GM21447 (cell line): Measurements from ENCODE around the gene SPG7.
A peak's percentile ranks its signal among the peaks of the same experiment; 100 is the strongest.

Source experiments
- ATAC-seq: cut with Tn5 transposase; IDR thresholded peaks from one replicate; pipeline ENCODE4 v1.9.1; 2021; ENCODE audit not compliant: unreplicated experiment

The SPG7 gene

DNA sequence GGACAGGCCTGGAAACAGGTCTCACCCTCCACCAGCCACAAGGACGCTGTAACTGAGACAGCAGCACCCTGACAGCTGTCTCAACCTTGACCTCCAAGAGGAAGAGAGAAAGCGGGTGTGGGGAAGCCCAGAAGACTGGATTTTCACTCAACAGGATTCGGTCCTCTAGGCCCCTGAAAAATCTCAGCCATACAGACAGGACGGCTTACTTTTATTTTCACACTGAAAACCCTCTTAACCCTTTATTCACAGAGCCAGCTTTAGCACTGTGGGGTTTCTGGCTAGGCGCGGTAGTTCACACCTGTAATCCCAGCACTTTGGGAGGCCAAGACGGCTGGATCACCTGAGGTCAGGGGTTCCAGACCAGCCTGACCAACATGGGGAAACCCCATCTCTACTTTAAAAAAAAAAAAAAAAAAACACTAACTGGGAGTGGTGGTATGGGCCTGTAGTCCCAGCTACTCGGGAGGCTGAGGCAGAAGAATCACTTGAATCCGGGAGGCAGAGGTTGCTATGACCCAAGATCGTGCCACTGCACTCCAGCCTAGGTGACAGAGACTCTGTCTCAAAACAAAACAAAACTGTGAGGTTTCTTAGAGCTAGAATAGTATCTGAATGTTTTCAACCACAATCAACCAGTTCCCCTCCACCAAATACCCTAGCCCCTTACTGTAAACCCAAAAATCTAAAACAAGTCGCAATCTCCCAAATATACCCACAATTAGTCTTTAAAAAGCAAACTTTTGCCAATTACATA, 23.1 kb upstream of the SPG7 start:
- ATAC-seq = no peak

DNA sequence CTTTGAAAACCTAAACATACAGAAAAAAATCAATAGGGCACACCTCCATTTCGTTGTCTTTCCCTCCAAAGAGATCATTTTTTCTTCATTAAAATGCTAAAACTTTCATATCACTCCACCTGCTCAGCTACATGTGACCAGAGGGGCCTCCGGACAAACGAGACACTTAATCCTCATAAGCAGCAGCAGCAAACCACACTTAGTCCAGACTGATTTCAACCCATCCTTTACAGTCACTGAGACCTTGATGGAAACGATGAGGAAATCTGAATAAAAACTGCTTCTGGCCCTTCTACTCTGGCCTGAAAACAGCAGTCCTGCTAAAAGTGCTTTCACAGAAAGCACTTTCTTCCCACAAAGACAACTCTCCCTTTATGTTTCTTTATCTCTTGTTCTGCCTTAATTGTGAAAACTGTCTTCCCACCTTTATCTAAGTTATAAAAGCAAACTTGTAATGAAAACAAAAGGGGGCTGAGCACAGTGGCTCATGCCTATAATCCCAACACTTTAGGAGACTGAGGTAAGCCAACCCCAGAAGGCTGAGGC, 22.4 kb upstream of the SPG7 start:
- ATAC-seq = no peak

DNA sequence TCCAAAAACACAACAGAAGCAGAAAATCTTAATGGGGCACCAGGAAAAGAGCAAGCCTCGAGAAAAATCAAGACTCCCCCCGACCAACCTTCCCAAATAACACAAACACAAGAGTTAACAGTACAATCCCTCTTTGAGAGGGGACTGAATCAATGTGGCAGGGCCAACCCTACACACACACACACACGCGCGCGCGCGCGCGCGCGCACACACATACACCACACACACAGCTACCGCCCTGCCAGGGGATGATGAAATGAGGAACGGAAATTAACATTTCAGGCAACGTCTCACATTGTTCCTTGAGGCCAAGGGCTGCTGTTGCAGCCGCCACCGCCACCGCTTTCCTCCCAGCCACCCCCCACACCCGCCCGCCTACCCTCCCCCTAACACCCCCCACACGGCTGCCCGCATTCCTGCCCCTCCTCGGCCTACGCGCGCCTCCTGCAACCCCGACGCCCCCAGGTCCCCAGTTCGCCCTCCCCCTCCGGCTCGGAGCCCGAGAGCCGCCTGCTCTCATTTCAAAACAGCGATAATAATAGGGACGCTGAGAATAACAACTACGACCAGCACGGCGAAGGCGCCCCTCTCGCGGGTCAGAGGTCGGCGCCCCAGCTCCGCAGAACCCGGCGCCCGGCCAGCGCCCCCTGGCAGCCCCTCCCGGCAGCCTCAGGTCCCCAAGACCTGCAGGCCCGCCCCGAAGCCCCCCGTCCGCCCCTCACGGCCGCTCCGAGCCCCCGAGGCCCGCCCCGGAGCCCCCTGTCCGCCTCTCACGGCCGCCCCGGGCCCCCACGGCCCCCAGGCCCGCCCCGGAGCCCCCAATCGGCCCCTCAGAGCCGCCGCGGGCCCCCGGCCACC, 18.9 kb upstream of the SPG7 start:
- ATAC-seq = peak; percentile 21

DNA sequence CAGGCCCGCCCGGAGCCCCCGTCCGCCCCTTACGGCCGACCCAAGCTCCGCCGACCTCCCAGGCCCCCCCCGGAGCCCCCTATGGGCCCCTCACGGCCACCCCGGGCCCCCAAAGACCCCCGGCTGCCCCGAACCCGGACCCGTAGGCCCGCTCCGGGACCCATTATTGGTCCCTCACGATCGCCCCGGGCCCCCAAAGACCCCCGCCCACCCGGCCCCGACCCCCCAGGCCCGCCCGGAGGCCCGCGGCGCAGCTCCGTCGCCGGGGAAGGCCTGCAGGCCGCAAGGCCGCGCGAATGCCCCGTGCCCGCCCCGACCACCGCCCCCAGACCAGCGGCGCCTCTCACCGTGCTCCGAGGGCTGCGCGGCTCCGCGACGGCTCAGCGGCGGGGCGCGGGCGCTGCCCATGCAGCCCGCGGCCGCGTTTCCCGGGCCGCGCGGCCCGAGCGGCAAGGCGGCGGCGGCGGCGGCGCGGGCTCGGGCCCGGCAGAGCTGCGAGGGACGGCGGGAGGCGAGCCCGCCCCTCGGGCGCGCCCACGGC, 18.2 kb upstream of the SPG7 start:
- ATAC-seq = no peak

DNA sequence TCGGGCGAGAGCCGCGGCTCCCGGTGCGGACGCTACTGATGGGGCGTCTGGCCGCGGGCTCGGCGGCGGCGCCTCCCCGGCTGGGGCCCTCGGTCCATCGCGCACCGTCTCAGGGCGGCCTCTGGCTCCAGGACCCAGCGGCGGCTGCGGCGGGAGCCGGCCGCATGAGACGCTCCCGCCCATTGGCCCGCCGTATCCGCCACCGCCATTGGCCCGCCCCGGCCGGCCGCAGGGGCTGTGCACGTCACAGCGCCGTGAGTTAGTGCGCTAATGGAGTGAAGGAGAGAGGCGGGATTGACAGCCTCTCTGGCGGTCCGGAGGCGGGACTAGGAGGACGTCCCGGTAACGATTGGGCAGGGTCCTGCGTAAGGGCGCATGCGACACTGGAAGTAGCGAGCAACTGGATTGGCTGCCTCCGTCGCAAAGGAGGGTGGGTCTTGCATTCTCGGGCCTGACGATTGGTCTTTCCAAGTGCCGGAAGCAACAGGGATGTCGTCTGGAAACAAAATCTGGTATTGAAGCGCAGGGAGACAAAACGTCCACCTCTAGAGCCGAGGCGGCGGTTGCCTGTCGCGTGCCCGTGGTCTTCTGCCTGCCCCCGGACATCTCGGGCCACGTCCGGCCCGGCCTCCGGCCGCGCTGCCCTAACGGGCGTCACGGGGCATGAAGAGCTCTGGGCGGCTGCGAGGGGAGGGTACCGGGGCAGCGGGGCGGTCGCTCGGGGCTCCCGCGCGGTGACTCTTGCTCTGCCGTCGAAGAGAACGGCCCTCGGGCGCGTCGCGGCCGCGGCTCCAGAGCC, 17.6 kb upstream of the SPG7 start, which contains the start of gene ANKRD11:
TSS of gene ANKRD11 (minus strand) at position 123 of the 799 bp plus-strand sequence. CDS start 173,542 bp downstream, outside the sequence.
- peak; percentile 73 for ATAC-seq

DNA sequence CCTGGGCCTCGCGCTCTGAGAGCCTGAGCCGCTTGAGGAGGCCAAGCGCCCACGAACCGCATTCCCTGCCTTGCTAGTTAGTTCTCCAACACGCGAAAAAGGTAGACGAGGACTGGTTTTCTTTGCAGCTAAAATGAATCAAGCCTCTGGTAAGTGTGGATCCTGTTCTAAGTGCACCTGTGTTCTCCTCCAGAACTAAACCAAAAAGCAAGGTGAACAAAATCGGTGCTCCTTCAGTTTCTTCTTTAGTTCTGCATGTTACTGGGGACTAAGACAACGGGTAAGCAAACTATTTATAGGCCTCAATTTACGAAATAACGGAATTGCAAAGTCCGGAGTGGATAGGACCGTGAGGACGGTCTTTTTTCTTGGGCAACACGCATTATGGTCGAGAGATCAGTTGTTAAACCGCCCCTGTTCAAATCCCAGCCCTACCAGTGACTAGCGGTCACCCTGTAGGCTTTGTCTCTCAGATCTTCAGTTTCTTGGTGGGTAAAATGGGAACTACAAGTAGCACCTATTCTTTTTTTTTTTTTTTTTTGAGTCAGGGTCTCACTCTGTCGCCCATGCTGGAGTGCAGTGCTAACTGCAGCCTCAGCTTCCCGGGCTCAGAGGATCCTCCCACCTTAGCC, 16.8 kb upstream of the SPG7 start:
- ATAC-seq = no peak

DNA sequence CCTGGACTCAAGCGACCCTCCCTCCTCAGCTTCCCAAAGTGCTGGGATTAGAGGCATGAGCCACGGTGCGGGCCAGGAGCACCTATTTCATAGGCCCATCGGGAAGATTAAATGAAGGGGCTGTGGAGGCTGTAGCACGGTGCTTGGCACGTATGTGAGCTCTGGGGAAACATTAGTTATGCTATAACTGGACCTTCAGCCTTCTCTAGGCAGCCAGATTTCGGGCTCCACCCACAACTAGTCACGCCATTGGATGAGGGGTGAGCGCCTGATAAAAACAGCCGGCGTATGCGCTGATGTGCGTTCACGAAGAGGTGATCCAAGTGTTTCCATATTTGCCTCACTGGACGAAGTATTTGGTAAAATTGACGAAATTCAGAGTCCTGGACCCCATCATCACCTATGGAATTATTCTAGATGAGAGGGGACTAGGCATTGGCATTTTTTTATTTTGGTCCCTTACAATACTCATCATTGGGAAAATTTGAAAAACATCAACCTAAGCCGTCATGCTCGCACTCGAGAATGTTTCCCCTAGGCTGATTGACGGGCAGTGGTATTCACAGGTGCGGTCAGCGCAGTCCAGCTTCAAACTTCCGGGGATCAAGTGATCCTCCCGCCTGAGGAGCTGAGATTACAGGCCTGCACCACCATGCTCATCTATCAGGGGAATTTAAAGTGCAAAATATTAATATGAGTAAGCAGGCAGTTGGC, 16.1 kb upstream of the SPG7 start:
- ATAC-seq = no peak

DNA sequence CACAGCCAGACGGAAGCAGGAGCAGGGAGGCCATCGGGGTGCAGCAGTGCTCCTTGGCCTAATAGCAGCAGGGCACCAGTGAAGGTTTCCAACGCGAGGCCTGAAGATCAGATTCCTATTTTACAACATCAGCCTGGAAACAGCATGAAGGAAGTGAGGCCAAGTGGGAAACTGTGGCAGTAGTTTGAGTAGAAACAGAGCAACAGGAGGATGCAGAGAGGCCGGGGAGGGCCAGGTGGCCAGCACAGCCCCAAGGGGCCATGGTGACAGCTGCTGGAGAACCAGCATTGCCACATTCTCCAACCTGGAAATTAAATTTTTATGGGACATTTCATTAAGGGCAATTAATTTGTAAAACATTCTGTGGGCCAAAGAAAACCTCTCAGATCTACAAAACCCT, 14.4 kb upstream of the SPG7 start:
- no peak for ATAC-seq

DNA sequence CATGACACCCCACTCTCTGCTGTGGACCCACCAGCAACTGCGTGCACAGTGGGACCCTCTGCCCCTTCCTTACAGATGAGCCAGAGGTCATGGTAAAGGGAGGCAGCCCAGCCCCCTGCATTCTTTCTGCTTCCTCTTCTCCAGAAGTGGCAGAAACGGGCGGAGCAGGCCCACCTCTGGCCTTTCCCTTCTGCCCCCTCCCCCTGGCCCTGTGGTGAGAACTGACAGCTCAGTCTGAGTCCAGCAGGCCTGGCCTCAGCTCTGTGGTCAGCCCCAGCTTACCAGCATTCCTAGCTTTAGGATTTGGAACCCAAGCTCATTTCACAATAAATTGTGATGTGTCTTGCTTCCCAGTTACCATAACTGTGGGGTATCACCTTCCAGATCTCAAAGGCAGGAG, 13.1 kb upstream of the SPG7 start:
- ATAC-seq = no peak

DNA sequence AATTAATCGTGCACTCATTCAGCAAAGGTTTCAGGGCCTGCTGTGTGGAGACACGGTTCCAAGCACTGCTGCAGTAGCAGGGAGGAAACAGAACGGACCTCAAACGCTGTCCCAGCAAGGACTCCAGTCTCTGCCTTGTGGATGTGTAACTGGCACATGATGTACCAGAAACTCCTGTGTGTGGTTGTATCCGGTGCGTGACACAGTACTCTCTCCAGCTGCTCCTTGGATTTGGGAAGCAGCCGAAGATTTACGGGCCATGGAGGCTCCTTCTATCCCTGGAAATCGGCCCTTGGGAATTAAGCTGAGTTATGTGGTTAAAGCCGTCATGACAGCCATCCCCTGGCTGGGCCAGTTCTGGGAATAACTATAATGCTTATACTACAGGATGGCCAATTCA, 9.4 kb upstream of the SPG7 start:
- ATAC-seq = no peak

DNA sequence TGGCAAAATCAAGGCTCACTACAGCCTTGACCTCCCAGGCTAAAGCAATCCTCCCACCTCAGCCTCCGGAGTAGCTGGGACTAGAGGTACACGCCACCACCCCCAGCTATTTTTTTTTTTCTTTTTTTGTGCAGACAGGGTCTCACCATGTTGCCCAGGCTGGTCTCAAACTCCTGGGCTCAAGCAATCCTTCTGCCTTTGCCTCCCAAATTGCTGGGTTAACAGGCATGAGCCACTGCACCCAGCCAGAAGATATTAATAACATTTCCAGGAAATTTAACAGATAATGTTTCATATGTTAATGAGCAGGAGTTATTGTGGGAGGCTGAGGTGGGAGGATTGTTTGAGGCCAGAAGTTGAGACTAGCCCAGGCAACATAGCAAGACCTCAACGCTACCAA, 8.4 kb upstream of the SPG7 start:
- ATAC-seq = no peak

DNA sequence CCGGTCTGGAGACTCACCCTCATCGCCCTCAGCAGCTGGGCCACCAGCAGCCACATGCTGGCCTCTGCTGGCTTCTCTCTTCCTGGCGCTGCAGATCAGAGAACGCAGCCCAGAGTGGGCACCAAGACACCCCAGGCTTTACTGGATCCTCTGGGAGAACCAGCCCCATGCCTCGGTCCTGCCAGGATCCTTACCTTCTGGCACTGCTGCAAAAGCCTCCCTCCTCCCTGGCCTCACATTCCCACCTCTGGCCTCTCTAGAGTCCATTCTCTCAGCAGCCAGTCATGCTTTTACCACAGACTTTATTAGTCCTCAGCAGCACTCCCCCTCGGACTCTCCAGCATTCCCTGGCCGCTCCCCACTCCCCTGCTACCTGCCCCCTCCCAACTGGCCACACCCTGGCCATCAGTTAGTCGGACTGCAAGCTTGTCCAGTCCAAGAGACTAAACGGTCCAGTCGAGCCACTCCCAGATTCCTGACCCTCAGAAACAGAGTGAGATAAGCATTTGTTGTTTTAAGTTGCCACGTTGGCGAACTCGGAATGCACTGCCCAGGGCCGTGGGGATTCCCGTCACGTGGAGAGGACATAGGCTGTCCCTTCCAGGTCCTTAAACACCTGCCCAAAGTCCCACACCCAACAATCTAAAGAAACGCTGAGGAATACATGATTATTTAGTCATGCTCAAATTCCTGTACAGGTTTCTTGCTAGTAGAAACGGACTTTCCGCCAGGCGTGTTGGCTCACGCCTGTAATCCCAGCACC, 5.9 kb upstream of the SPG7 start:
- no peak for ATAC-seq

DNA sequence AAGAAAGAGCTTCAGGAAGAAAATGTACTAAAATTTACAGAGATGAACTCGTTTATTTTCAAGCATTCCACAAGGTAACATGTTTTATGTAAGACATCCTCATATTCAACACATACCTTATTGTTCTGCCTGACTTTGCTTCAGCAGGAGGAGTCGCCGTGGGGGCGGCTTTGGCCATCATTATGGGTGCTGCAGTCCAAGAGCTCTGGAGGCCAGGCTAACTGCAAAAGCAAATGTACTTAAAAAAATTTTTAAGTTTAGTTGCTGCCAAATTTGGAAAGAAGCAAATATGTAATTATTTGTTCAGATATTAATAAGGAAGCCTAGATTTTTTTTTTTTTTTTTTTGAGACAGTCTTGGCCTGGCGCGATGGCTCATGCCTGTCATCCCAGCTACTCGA, 4.1 kb upstream of the SPG7 start:
- no peak for ATAC-seq

DNA sequence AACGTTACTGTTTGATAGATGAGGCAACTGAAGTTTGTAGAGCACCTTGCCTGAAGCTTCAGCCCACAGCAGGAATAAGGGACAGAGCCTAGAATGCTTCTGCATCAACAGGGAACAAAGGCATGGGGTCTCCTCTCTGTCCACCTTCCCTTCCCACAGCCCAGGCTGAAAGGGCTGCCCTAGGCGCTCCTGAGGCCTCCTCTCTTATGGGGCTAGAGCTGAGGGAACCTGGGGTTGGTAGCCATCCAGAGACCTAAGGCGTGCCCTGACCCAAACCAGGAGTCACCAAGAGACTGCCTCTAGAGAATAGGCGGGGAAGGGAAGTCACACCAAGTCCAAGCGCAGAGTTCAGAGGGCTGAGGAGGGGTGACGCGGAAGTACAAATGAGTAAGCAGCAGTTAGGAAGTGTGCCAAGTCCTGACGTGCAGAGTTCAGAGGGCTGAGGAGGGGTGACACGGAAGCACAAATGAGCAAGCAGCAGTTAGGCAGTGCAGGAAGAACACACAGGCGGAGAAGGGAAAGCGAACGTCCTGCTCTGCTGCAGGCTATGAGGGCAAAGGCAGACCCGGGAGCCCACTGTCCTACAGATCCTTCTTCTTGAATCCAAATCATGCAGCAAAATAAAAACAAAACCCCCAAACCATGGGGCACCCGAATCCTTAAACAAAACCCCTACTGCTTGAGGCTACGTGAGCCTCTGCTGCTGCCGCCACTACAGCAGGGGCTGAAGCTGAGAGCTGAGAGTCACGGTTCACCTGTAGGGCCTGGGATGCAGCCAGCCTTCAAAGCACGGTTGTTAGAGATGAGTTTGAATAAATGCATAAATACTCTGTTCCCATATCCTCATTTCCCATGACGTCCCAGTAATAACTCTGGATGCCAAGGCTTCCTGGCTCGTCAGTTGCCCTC, 2.7 kb upstream of the SPG7 start:
- ATAC-seq = peak; percentile 60

DNA sequence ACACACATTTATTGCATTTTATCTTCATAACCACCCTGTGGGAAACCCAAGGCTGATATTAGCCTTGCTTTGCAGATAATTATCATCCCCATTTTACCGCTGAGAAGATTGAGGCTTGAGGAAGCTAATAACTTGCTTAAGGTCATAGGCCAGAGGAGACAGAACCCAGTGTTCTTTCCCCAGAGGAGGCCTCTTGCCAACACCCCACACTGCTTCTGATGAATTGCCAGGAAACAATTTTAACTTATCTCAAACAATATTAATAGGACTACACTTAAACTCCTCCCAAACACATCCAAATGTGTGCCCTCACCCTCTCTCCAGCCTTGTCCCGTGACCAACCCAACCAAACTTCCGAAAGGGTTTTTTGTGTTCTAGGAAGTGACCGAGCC, 2.1 kb upstream of the SPG7 start:
- no peak for ATAC-seq

DNA sequence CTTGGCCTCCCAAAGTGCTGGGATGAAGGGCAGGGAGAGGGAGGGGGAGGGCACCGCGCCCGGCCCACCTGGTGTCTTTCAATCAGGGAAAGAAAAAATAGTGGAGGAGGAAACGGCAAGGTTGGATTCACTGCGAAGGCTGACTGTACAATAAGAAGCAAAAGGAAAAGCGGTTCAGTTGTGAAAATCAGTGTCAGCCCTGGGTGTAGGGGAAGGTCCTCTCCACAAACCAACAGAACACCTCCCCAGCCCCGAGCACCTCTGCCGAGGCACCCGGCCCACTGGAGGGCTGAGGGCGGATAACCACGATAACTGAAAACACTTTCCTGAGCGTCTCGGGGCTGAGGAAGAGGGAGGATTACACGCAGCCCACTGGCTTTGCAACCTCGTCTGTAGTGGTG, 1.4 kb upstream of the SPG7 start:
- no peak for ATAC-seq

DNA sequence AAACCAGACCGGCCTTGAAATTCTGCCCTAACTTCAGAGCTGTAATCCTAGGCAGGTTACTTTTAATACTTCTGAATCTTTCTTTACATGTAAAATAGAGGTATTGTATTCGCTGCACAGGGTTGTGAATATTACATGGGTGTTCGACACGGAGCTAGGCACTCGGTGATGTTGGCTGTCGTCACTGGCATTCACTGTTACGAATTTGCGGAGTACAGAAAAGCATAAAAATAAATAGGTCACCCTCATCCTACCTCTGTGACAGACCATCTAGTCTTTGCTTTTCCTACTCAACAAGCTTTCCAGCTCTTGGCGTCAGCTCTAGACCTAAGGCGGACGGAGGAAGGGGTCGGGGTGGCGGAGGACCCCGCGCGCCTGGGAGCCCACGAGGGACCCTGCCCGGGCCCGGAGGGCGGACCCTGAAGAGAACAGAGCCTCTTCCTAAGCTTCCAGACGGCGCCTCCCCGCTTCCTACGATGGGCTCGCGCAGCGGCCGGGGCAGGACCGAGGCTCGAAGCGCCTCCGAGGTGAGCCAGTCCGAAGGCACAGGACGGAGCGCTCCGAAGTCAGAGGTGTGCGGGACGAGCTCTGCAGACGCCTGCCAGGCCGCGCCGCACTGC, 879 bp upstream of the SPG7 start:
- ATAC-seq = peak; percentile 12

DNA sequence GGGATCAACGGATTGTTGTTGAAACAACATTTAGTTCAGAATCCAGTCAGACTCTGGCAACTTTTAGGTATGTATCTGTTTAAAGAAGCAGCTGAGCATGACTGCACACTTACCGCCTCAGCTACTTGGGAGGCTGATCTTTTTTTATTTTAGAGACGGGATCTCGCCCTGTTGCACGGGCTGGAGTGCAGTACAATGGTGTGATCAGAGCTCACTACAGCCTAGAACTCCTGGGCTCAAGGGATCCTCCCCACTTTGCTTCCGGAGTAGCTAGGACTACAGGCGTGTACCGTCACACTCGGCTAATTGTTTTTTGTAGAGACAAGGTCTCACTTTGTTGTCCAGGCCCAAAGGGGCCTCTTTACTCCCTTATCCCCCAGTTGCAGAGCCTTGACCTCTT, 2.3 kb downstream of the SPG7 start:
- ATAC-seq = no peak
